Endodermal cell (in vitro differentiated cells): ENCODE measurements around the gene LRRC7. TPM values are rescaled to one million over a fixed set of nuclear protein-coding genes. Genes with fewer than 3 reads are reported as not detected.

Experiments used
- DNase-seq: peaks from one replicate; pipeline ENCODE4 v3.0.0-alpha.2; 2017
- H3K27ac ChIP-seq: 2 replicates; pipeline ENCODE4 v1.5.1; 2013; ENCODE audit warnings: mild to moderate bottlenecking, low read depth, low read length, moderate library complexity
- H3K27me3 ChIP-seq: 2 replicates; pipeline ENCODE4 v1.6.1; 2013; ENCODE audit warnings: mild to moderate bottlenecking, low read length, moderate library complexity; ENCODE audit not compliant: insufficient read depth, control insufficient read depth, poor library complexity, severe bottlenecking
- H3K36me3 ChIP-seq: 2 replicates; pipeline ENCODE4 v1.7.0; 2013; ENCODE audit warnings: mild to moderate bottlenecking, low read length, moderate library complexity; ENCODE audit not compliant: control insufficient read depth, insufficient read depth
- H3K4me1 ChIP-seq: one replicate; pipeline ENCODE4 v1.7.0; 2013; ENCODE audit warnings: low read length; ENCODE audit not compliant: control insufficient read depth, insufficient read depth
- H3K4me3 ChIP-seq: 2 replicates; pipeline ENCODE4 v1.5.1; 2013; ENCODE audit warnings: mild to moderate bottlenecking, low read length, moderate library complexity
- H3K9ac ChIP-seq: 2 replicates; pipeline ENCODE4 v1.6.1; 2013; ENCODE audit warnings: mild to moderate bottlenecking, low read length, moderate library complexity; ENCODE audit not compliant: poor library complexity, severe bottlenecking; ENCODE audit errors: extremely low read depth
- H3K9me3 ChIP-seq: 2 replicates; pipeline ENCODE4 v1.6.1; 2013; ENCODE audit warnings: mild to moderate bottlenecking, low read length, moderate library complexity; ENCODE audit not compliant: control insufficient read depth
- H3K27ac Mint-ChIP-seq: 2 replicates; pipeline ENCODE4 v1.8.0; 2020; ENCODE audit warnings: mixed read lengths
- H3K27me3 Mint-ChIP-seq: 2 replicates; pipeline ENCODE4 v1.8.0; 2021; ENCODE audit warnings: mild to moderate bottlenecking, mixed read lengths; ENCODE audit not compliant: insufficient read depth
- H3K36me3 Mint-ChIP-seq: 2 replicates; pipeline ENCODE4 v1.8.0; 2020; ENCODE audit warnings: low read depth, mixed read lengths
- H3K4me1 Mint-ChIP-seq: 2 replicates; pipeline ENCODE4 v1.8.0; 2020; ENCODE audit warnings: mixed read lengths
- H3K4me3 Mint-ChIP-seq: 2 replicates; pipeline ENCODE4 v1.8.0; 2020; ENCODE audit warnings: mild to moderate bottlenecking, moderate library complexity, mixed read lengths
- H3K9me3 Mint-ChIP-seq: 2 replicates; pipeline ENCODE4 v1.8.0; 2020; ENCODE audit warnings: mild to moderate bottlenecking, mixed read lengths
- WGBS, 2 experiments: methylation state at CpG; one replicate each; pipeline versions ENCODE4 v1.1.5 to v1.1.7; 2013; ENCODE audit warnings: missing lambda C conversion rate in 2 of 2, mixed read lengths in 1 of 2; ENCODE audit not compliant: insufficient coverage in 1 of 2, insufficient read length in 1 of 2; 5-methylcytosine and 5-hydroxymethylcytosine counted together
- total RNA-seq, 2 donors: library from RNA; stranded (reverse); fragmentation: NEBNext Ultra II Directional in 1 of 2; extraction: Animal tissue kit (Norgen Biotek cat#: 25700) in 1 of 2; gene quantifications; 2 replicates in 1 of 2; 3 replicates in 1 of 2; pipeline ENCODE4 v1.2.1, GENCODE V29; 2021
- TF ChIP-seq, protein P1 (sequence below): fragments of 200-600 bp; sonication (generic); conservative IDR thresholded peaks from 2 replicates; pipeline ENCODE4 v1.5.0; 2021; ENCODE audit warnings: antibody characterized with exemption, mild to moderate bottlenecking

LRRC7 gene
- total RNA-seq, 2 donors from 2014 or later, result 1.4 to 2.2 TPM

DNA sequence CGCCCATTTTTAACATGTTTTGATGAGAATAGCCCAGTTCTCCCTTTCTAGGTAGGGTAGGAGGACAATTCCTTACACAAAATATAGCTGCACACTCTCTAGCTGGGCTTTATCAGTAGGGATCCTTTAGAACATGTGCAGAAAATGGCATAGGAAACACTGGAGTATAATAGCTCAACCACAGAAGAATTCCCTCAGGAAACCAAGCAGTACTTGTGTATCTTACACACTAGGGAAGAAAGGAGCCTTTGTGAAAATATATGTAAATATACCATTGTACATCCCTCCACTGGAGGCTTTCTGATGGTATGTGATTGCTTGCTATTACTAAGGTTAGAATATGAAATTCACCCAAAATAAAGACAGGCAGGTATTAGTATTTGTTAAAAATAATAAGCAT, 484.2 kb downstream of the LRRC7 start:
- peaks cover 3% of the 10 kb centered on the region for H3K27me3 ChIP-seq
- TF ChIP-seq, protein P1, sequence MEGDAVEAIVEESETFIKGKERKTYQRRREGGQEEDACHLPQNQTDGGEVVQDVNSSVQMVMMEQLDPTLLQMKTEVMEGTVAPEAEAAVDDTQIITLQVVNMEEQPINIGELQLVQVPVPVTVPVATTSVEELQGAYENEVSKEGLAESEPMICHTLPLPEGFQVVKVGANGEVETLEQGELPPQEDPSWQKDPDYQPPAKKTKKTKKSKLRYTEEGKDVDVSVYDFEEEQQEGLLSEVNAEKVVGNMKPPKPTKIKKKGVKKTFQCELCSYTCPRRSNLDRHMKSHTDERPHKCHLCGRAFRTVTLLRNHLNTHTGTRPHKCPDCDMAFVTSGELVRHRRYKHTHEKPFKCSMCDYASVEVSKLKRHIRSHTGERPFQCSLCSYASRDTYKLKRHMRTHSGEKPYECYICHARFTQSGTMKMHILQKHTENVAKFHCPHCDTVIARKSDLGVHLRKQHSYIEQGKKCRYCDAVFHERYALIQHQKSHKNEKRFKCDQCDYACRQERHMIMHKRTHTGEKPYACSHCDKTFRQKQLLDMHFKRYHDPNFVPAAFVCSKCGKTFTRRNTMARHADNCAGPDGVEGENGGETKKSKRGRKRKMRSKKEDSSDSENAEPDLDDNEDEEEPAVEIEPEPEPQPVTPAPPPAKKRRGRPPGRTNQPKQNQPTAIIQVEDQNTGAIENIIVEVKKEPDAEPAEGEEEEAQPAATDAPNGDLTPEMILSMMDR, result no peak
- Mint-ChIP-seq H3K27ac (no peak overlapping the region), H3K36me3 (no peaks in the 10 kb centered on the region), H3K4me3 (no peak overlapping the region), H3K9me3 (no peaks in the 10 kb centered on the region), H3K4me1 (no peaks in the 10 kb centered on the region), H3K27me3 (no peaks in the 10 kb centered on the region)
- no peak overlapping the region for H3K27ac ChIP-seq
- H3K36me3 ChIP-seq, result no peaks in the 10 kb centered on the region
- 40% methylated on average over 1 of the region's 1 CpG; no CpG with 5 or more reads in 1 of the 2 experiments for WGBS, 2 experiments
- no peak overlapping the region for H3K4me3 ChIP-seq
- H3K9me3 ChIP-seq, result no peaks in the 10 kb centered on the region
- H3K4me1 ChIP-seq, result no peaks in the 10 kb centered on the region
- DNase-seq, result no peak
- H3K9ac ChIP-seq, result no peak overlapping the region

DNA sequence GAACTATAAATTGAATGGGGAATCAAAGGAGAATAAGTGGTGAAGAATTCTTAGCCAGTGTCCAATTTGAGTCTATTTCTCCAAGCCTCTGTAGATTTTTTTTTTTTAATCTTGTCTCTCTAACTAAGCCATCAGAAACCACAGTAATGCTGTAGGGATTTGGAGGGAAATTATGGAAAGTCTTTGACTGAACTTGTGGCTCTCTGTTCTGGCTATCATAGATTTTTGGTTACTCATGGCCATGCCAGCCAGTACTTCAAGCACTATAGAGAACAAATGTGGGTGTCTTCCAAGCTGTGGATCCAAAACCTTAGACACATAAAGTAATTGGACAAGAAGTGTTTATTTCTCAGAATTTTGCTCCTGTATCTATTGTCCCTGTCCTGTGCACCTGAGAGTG, 489.8 kb downstream of the LRRC7 start:
- Histone ChIP-seq H3K4me3 (no peak overlapping the region), H3K4me1 (no peaks in the 10 kb centered on the region), H3K27me3 (peaks cover 3% of the 10 kb centered on the region), H3K36me3 (no peaks in the 10 kb centered on the region), H3K9ac (no peak overlapping the region), H3K27ac (no peak overlapping the region), H3K9me3 (no peaks in the 10 kb centered on the region)
- no peak overlapping the region for H3K27ac Mint-ChIP-seq
- no peak for DNase-seq
- no peaks in the 10 kb centered on the region for H3K36me3 Mint-ChIP-seq
- H3K4me1 Mint-ChIP-seq, result no peaks in the 10 kb centered on the region
- H3K27me3 Mint-ChIP-seq, result no peaks in the 10 kb centered on the region
- TF ChIP-seq, protein P1, result no peak
- H3K4me3 Mint-ChIP-seq, result no peak overlapping the region
- H3K9me3 Mint-ChIP-seq, result no peaks in the 10 kb centered on the region

DNA sequence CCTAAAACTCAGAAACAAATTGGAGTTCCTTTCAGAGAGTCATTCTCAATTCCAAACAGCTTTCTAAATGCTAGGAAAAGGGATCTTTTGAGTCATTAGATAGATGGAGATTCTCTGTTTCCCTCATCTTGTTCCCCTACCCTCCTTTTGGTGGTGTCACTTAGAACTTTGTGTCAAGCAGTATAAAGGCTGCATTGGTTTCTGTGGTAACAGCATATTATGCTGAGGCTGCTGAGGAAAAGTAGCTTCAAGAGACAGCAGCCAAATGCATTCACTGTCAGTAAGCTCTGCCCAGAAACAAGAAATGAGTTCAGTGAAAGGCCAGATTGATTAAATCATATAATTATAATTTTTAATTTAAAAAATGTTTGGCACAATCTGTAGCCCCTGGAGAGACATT, 493.5 kb downstream of the LRRC7 start:
- no peak overlapping the region for H3K9ac ChIP-seq
- no peak overlapping the region for H3K27ac Mint-ChIP-seq

More for the DNA sequence above, 493.5 kb downstream of the LRRC7 start:
- Histone ChIP-seq H3K4me3 (no peak overlapping the region), H3K27me3 (peaks cover 3% of the 10 kb centered on the region), H3K36me3 (no peaks in the 10 kb centered on the region), H3K4me1 (no peaks in the 10 kb centered on the region), H3K27ac (no peak overlapping the region), H3K9me3 (no peaks in the 10 kb centered on the region)
- TF ChIP-seq, protein P1, result no peak
- no peak for DNase-seq
- Mint-ChIP-seq H3K4me1 (no peaks in the 10 kb centered on the region), H3K36me3 (no peaks in the 10 kb centered on the region), H3K4me3 (no peak overlapping the region), H3K9me3 (no peaks in the 10 kb centered on the region), H3K27me3 (peaks cover 3% of the 10 kb centered on the region)
